HG02623 (cell line): ENCODE results near the gene CLASRP.

Experiments used
- ATAC-seq: cut with Tn5 transposase; IDR thresholded peaks from one replicate; pipeline ENCODE4 v1.9.1; 2021; ENCODE audit warnings: moderate library complexity; ENCODE audit not compliant: unreplicated experiment

CLASRP gene

DNA sequence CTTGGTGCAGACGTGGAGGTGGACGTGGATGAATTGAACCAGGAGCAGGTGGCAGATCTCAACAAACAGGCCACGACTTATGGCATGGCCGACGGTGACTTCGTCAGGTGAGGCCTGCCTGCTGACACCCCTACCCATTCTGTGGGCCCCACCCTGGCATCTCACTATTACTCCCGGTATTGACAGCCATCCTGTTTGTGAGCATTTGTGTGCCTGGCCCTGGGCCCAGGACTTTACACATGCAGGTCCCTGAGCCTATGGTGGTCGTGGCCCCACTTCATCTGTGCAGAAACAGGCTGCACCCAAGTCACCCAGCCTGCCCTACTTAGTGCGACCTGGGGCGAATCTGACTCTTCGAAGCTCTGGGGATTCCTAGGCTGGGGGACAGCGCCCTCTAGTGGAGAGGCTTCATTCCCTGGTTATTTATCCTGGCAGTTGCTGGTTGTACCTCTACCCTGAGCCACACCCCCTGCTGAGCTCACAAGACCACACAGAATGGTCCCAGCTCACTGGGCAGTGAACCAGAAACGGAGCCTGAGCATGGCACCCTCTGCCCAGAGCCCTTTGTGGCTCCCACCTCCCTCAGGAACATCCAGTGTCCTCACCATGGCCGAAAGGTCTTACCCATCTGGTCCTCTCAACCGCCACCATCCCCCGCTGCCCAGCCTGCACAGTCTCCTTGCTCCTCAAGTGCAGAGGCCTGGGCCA, 20.6 kb downstream of the CLASRP start:
- ATAC-seq, result no peak

DNA sequence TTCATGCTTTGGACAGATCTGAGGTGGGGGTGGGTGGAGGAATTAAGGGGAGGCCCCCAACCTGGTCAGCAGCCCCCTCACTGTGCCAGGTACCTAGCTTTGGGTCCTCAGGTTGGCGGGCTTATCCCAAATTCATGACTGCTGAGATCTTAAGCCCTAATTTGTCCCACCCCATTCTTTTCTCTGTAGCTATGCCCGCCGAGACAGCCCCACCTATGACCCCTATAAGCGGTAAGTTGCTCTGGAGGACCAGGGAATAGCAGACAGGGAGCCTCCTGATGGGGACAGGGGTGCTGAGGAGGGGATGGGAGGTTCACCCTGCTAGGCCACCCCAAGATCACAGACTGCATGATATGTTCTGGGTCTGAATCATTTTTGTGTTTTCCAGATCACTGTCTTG, 23.1 kb downstream of the CLASRP start:
- no peak for ATAC-seq

DNA sequence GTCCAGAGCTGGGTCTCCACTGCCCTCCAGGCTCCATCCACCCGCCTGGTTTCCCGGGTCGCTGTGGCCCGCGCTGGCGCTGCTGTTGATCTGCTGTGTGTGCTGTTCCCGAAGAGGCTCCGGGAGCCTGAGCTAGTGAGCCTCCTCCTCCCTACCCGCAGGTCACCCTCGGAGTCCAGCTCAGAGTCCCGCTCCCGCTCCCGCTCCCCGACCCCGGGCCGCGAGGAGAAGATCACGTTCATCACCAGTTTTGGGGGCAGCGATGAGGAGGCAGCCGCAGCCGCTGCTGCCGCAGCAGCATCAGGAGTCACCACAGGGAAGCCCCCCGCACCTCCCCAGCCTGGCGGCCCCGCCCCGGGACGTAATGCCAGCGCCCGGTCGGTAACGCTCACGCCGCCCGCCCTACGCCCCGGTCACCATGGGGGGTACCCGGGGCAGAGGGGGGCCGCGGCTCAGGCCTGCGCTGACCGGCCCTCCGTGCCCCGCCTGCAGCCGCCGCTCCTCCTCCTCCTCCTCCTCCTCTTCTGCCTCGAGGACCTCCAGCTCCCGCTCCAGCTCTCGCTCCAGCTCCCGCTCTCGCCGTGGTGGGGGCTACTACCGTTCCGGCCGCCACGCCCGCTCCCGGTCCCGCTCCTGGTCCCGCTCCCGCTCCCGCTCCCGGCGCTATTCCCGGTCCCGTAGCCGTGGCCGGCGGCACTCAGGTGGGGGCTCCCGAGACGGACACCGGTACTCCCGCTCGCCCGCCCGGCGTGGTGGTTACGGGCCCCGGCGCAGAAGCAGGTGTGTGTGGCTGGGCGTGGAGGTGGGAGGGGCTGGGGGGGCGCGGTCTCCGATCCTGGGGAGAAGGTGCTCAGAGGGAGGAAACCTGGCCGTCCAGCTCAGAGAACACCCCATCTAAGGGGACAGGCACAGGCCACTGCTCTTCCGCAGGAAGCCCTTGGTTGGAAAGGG, 25.3 kb downstream of the CLASRP start:
- no peak for ATAC-seq

DNA sequence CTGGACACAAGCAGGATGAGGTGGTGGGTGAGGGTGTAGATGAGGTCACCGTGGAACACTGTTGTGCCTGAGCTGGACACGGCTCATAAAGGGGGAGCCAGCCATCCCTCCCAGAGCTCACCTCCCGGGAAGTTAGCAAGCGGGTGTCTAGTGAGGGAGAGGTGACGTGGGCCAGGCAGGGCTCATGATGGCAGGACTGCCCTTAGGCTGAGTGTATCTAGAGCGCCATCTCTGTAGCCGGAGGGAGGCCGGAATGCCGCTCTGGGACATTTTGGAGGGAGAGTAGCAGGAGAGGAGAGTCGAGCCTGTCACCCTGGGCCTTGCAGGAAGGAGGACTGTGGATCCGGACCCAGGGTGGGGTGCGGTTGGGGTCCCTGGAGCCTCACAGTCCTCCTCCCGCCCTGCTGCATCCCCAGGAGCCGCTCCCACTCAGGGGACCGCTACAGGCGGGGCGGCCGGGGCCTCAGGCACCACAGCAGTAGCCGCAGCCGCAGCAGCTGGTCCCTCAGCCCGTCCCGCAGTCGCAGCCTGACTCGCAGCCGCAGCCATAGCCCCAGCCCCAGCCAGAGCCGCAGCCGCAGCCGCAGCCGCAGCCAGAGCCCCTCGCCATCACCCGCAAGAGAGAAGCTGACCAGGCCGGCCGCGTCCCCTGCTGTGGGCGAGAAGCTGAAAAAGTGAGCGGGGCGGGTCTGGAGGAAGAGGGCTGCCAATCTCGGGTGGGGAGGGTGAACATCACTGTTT, 28.2 kb downstream of the CLASRP start:
- no peak for ATAC-seq

DNA sequence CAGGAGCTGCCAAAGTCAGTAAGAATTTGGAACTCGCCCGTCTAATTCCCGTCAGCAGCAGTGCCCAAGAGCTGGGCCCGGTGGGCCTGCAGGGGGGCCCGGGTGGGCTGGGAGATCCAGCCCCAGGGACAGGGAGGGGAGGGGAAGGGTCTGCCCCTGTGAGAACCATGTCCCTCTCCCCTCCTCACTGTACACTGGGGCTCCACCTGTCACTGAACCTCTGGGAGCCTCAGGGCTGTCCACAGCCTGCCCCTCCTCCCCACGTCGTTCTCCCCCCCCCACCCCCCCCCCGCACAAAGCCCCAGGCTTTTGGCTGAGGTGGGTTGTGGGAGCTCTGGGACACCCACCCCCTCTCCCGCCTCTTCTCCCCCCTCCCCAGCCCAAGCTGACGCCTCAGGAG, 29.2 kb downstream of the CLASRP start:
- no peak for ATAC-seq

DNA sequence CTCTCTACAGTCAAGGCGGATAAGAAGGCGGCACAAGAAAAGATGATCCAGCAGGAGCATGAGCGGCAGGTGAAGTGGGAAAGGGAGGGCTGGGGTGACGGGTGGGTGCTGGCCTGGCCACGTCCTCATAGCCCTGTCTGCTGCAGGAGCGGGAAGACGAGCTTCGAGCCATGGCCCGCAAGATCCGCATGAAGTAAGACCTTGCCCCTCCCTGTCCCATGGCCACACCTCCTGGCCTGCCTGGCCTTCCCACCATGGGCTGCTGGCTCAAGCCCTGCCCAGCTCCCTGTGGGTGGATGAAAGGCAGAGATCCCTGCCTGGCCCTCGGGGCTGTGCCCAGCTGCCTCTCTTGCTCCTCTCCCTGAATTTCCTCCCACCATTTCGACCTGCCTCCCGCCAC, 30.2 kb downstream of the CLASRP start:
- ATAC-seq, result no peak

DNA sequence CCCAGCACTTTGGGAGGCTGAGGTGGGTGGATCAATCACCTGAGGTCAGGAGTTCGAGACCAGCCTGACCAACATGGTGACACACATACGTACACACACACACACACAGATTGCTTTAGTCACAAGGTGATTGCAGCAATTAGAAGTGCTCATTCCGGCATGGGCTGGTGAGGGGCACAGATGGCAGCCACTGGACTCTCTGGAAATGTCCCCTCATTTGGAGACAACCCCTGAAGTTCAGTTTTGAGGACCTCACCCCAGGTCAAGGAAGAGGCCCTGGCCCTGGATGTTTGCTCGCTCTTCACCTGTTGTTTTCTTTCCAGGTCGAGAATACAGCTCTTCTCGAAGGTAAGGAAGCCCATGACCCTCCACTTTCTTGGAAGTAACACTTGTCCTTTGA, 31.4 kb downstream of the CLASRP start:
- no peak for ATAC-seq

DNA sequence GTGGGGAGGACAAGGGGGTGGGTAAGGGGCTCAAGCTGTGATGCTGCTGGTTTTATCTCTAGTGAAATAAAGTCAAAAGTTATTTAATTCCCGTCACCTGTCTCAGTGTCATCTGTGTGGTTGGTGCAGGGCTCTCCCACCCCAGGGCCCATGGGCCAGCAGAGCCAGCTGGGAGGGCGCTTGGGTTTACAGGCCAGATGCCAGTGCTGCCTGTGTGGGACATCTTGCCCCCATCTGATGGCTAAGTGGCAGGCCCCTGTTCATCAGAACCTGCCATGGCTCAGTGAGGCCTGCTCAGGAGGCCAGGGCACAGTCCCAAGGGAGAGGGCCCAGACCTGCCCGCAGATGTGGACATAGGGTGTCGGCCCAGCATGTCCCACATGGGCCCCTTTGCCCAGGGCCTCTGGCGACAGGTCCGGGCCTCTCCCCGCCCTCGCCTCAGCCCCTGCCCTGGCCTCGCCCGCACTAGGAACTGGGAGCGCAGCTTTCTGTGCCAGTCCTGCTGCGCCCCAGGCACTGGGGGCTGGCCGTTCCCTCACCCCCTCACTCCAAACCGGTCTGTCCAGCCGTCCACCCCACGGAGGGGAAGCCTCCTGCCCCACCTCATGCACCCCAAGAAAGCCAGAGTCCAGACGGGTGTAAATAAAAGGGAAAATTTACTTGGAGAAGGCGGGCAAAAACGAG, 32.2 kb downstream of the CLASRP start:
- ATAC-seq, result no peak

DNA sequence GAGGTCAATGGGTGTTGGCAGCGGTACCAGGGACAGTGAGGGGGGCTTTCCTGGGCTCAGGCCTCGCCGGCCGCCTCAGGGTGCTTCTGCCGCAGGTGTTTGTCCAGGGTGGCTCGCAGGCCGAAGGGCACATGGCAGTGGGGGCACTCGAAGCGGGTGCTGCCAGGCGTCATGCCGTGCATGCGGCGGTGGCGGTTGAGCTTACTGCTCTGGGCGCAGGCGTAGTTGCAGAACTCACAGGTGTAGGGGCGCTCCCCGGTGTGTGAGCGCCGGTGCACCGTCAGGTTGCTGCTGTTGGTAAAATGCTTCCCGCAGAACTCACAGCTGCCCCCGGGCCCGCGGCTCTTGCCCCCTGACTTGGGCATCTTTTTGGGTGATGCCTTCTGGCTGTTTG, 32.7 kb downstream of the CLASRP start:
- no peak for ATAC-seq

DNA sequence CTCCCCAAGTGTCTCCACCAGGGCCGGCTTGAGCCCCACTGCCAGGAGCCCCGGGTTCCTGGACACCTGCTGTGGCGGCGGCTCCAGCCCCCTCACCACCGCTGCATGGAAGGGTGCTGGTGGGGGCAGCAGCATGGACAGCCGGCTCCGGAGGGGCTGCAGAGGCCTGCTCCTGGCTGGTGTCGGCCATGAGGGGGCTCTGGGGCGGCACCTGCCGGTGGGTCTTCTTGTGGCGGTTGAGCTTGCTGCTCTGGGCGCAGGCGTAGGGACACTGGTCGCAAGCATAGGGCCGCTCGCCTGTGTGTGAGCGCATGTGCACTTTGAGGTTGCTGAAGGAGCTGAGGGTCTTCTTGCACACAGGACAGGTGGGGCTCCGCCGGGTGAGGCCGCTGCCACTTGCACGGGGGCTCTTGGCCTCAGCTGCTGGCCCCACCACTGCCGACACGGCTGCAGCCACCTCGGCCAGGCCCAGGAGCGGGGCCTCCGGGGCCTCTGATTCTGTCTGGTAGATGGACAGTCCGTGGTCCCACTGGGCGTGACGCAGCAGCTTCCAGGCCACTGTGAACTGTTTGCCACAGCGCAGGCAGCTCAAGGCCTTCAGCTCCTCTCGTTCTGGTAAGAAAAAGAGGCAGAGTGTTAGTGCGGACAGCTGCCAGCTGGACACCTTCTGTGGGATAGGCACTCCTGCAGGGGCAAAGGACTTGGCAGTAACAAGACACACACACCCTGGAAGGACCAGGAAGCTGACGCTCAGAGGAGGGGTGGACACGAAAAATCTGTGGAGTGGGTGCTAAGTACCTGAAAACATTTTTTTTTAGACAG, 33.3 kb downstream of the CLASRP start:
- ATAC-seq, result no peak

DNA sequence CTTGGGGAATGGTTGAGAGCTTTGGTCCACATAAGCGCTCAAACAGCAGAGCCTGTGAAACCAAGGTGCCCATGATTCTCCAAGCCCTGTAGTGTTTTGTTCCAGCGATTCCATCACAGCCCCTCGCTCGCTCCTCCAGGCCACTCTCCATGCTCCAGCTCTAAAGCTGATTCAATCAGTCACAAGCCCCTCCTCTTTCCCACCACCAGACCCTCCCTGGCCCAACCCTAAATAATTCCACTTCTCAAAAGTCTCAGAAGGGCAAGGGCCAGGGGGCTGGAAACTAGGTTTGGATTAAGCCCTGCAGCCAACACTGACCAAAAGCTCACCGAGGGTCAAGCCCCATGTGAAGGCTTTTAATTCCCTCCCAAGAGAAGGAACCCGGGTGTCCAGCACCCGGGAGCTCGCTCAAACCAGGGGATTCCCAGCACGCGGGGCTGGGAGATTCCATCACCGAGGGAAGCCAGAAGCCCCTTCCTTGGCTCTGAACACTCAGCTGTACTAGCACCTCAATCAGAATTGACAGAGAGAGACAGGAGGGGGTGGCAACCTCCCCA, 36.0 kb downstream of the CLASRP start:
- ATAC-seq, result no peak

DNA sequence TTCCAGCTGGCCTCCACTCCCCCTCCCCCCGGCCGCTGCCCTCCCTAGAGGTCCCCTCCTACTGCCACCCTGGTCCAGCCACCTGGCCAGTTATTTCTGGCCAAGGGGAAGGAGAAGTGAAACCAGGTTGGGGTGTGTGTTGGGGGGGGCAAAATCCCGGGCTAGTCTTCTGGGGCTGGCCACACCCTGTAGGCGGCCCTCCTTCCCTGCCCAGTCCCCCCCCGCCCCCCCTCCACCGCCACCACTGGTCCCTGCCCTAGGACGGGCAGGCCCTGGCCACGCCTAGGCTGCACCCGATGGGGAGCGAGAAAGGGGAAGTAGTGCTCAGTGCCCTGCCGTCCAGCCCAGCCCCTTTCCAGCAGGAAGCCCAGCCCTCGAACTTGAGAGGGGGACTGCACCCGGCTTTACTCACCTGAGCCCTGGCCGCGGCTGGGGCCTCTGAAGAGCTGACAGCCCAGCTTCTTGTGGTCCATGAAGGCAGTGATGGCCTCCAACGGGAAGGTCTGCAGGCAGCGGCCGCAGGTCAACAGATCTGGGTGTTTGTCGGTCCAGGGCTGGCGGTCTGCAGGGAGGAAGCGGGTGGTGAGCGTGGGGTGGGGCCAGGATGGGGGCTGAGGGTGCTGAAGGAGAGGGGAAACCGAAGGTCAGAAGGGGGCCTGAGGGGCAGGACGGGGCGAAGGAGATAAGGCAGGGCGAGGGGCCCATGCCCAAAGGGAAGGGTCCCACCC, 36.6 kb downstream of the CLASRP start:
- peak; percentile 51 for ATAC-seq

DNA sequence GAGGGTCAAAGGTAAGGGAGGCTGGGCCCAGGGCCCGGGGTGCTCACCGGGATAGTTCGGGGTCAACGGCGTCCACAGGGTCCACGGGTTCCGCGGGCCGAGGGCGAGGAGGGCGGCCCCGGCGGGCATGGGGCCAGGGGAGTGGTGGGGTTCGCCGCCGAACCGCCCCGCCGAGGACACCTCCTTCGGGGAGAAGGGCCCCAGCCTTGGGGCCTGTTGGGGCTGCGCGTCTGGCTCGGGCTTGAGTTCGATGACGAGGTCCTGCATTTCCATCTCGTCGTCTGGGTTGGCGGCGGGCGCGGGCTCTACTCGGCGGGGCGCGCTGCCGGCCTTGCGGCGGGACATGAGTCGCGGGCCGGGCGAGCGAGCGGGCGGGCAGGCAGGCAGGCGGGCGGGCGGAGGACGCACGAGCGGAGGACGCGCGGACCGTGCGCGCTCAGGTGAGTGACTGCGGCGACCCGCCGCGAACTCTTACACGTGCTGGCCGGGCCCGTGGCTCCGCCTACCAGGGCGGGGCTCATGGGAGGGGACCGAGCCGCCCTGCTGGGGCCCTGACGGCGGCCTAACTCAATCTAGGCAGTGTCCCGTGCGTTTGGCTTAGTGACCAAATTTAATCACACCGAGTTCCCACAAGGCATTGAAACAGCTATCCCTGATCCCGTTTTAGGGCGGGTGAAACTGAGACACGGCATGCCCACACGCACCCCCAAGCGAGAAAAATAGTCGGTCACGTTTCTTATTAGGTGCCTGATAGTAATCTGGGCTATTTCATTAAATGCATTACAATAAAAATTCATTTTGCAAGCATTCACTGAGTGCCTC, 37.4 kb downstream of the CLASRP start, which contains the start of gene ZNF296:
Gene ZNF296, minus strand, starts transcription at position 450 of the 822 bp plus-strand sequence. Its CDS starts 105 bp downstream, at position 345.
- peak; percentile 39 for ATAC-seq

DNA sequence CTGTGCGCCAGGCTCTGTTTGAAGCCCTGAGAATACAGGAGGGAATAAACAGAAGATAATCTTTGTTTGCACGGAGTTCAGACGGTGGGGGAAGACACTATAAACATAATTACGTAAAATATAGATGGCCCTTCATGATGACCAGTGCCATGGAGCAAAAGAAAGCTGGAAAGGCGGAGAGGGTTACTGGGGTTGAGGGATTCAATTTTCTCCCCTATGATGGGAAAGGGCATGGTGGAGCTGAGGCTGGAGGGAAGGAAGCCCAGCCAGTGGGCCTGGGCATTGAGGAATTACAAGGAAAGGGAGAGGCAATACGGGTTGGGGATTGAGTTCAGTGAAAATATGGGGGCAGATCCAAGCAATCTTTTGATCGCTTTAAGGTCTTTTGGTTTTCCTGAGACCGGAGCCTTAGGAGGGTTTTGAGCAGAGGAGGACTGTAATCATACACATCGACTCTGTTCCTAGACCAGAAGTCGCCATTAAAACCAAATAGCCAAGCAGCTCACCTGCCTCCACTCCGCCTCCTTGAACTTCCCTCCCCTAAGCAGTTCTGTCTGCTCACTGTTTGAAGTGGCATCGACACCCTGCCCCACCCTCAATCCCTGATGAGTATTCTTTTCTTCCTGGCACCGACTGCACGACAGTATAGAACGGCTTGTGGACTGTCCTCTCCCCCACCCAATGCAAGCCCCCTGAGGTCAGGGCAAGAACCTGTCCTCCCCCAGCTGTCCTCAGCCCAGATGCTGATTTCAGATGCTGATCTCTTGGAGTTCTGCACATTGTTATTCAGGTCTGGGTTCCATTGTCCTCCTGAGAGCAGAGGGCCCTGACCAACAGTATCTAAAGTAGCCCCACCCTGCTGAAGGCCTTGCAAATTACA, 38.2 kb downstream of the CLASRP start:
- ATAC-seq, result no peak

DNA sequence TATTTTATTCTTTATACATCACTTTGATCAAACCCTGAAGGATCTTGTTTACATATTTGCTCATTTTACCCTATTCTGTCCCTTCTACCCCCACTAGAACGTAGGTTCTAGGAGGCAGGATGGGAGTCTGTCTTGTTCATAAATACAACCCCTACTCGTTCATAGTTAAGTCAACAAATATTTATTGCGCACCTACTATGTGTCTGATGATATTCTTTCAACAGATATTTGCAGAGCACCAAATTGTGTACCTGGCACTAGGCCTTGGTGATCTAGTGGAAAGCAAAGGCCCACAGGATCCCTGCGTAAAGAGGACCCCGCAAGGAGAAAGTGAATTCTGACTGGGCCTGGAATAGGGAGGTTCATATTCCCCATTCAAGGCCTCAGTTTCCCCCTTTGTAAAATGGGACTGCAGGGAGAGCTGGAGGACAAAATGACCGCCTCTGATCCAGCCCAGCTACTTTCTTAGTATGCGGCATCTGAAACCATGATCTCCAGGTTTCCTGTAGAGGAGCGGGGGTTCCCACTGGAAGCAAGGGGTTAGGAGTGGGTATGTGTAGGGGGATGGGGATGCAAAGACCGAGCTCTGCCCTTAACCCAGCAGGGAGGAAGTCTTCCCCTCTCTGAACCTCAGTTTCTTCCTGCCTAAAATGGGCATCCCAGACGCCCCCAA, 39.7 kb downstream of the CLASRP start:
- ATAC-seq, result no peak

DNA sequence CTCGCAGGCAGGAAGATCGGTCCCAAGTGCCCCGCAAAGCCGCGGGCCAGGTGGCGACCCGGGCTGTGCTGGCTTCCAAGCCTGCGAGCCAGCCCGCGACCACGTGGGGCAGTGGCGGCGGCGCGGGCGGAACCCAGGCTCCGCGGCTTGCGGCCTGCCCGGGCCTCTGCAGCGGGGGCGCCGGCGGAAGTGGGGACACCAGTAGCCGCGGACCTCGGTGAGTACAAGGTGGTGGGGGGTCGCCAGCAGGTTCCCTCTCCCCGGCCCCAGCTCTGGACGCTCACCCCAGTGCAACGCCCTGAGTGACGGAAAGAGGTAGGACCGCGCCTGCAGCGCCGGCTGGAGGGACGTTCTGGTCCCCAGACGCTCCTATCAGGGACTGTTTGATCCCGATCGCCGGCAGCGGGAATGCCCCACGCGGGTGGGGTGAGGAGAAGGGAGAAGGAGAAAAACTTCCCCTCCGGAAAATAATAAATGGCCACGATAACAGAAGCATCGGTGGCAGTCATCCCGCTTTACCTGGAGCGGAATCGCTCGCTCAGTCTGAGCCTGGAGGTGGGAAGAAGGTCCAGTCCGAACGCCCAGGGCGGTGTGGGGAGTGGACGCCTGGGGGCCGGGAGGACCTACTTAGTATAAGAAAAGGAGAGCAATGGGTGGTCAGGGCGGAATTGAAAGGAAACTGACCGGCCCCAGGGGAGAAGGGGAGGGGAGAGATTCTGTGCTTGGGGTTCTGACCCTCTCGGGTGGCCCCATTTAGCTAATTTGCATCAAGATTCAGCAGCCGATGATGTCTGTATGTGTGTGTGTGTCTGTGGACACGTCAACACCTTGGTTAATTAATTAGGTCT, 40.4 kb downstream of the CLASRP start, which contains the start of gene GEMIN7:
Gene GEMIN7, plus strand, starts transcription at position 198 of the 848 bp plus-strand sequence. CDS start 10,855 bp downstream, outside the sequence.
- no peak for ATAC-seq
